Vagina (tissue), 2 donors: ENCODE data around the gene SLC2A11.

ENCODE experiments used
- POLR2A ChIP-seq, 2 donors: fragments of 450-650 bp; IDR thresholded peaks; one replicate each; pipeline ENCODE4 v1.6.1; 2017; ENCODE audit warnings: antibody characterized with exemption in 2 of 2, mild to moderate bottlenecking in 2 of 2, moderate library complexity in 2 of 2
- POLR2AphosphoS5 ChIP-seq, 2 donors: sonication (generic); formaldehyde crosslinking; IDR thresholded peaks; one replicate each; pipeline ENCODE4 v1.9.0; 2017; ENCODE audit warnings: antibody characterized with exemption in 2 of 2, mild to moderate bottlenecking in 2 of 2, low read depth in 1 of 2; ENCODE audit not compliant: insufficient read depth in 1 of 2
- TF ChIP-seq, protein P1 (sequence below), 3 experiments: fragments of 450-650 bp in 2 of 3; fragments of 200-600 bp in 1 of 3; sonication (generic) in 1 of 3; IDR thresholded peaks; one replicate each; pipeline ENCODE4 v1.5.1; 2017 to 2019; ENCODE audit warnings: antibody characterized with exemption in 3 of 3, mild to moderate bottlenecking in 2 of 3, moderate library complexity in 2 of 3

DNA sequence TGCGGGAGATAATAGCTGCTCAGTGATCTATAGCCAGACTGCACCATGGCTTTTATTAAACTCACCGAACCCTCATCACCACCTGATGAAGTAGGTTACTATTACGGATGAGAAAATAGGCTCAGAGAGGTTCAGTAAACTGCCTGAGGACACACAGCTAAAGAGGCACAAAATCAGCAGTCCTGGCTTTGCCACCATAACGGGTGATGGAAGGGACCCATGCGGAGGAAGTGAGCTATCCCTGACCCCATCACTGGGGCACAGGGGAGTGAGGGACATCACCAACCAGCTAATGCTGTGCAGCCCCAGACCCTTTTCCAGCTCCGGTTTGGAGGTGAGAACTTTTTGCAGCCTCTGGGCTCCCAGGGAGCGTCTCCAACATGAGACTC lies 11.6 kb upstream of the SLC2A11 start:
- TF ChIP-seq, protein P1, sequence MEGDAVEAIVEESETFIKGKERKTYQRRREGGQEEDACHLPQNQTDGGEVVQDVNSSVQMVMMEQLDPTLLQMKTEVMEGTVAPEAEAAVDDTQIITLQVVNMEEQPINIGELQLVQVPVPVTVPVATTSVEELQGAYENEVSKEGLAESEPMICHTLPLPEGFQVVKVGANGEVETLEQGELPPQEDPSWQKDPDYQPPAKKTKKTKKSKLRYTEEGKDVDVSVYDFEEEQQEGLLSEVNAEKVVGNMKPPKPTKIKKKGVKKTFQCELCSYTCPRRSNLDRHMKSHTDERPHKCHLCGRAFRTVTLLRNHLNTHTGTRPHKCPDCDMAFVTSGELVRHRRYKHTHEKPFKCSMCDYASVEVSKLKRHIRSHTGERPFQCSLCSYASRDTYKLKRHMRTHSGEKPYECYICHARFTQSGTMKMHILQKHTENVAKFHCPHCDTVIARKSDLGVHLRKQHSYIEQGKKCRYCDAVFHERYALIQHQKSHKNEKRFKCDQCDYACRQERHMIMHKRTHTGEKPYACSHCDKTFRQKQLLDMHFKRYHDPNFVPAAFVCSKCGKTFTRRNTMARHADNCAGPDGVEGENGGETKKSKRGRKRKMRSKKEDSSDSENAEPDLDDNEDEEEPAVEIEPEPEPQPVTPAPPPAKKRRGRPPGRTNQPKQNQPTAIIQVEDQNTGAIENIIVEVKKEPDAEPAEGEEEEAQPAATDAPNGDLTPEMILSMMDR (IDR thresholded peaks at IDR 0.05), result no peak
- TF ChIP-seq POLR2A (IDR thresholded peaks at IDR 0.05) (no peak), POLR2AphosphoS5 (IDR thresholded peaks at IDR 0.05; ENCODE audit: insufficient read depth in 1 of 2, low read depth in 1 of 2) (no peak)
